Hematopoietic multipotent progenitor cell treated with erythropoietin and hydrocortisone succinate and interleukin-3 and kit ligand, for 17 days (in vitro differentiated cells): Measurements from ENCODE around the gene PIEZO1.
"Not testable (repeated sequence)": the region's sequence is repeated elsewhere in the genome, so short reads cannot be mapped to it uniquely, and the experiment has no call there.

Source experiments
- DNase-seq: peaks from one replicate; pipeline ENCODE4 v3.0.0-alpha.2; 2015; ENCODE audit warnings: low spot score

The PIEZO1 gene

GRCh38 chr16:88783391-88784073 is 1.5 kb downstream of the PIEZO1 start:
- DNase-seq = no peak

- peak; percentile 46 for DNase-seq
Observed at GRCh38 chr16:88782454-88783390, 2.3 kb downstream of the PIEZO1 start.

GRCh38 chr16:88781140-88782077 is 3.6 kb downstream of the PIEZO1 start:
- DNase-seq = peak; percentile 54

GRCh38 chr16:88780142-88781062 is 4.6 kb downstream of the PIEZO1 start:
- no peak for DNase-seq

- DNase-seq = no peak
Observed at GRCh38 chr16:88779406-88780141, 5.4 kb downstream of the PIEZO1 start.

- DNase-seq = no peak
Observed at GRCh38 chr16:88778541-88779065, 6.4 kb downstream of the PIEZO1 start.

GRCh38 chr16:88778271-88778525 is 6.8 kb downstream of the PIEZO1 start:
- no peak for DNase-seq

- DNase-seq = no peak
Observed at GRCh38 chr16:88777471-88778270, 7.3 kb downstream of the PIEZO1 start.

GRCh38 chr16:88775825-88776224 is 9.2 kb downstream of the PIEZO1 start:
- no peak for DNase-seq

GRCh38 chr16:88774544-88775393 is 10.3 kb downstream of the PIEZO1 start:
- DNase-seq = no peak

- peak; percentile 45 for DNase-seq
Observed at GRCh38 chr16:88773812-88774291, 11.2 kb downstream of the PIEZO1 start.

GRCh38 chr16:88772871-88773811 is 11.9 kb downstream of the PIEZO1 start:
- no peak for DNase-seq

GRCh38 chr16:88771781-88772180 is 13.2 kb downstream of the PIEZO1 start:
- not testable (repeated sequence) for DNase-seq

- DNase-seq = no peak
Observed at GRCh38 chr16:88771294-88771772, 13.7 kb downstream of the PIEZO1 start.

GRCh38 chr16:88770461-88771293 is 14.3 kb downstream of the PIEZO1 start:
- DNase-seq = peak; percentile 42
